Progenitor cell of endocrine pancreas (in vitro differentiated cells): Measurements from ENCODE around the gene MRPL12. TPM values are rescaled to one million over a fixed set of nuclear protein-coding genes. Genes with fewer than 3 reads are reported as not detected.

ENCODE experiments used
- DNase-seq: peaks from one replicate; pipeline ENCODE4 v3.0.0; 2021; ENCODE audit warnings: low spot score; ENCODE audit not compliant: unreplicated experiment
- H3K27ac Mint-ChIP-seq: 2 replicates; pipeline ENCODE4 v1.8.0; 2021; ENCODE audit warnings: mild to moderate bottlenecking, moderate library complexity, mixed read lengths
- H3K27me3 Mint-ChIP-seq: 2 replicates; pipeline ENCODE4 v1.8.0; 2021; ENCODE audit warnings: mixed read lengths
- H3K36me3 Mint-ChIP-seq: 2 replicates; pipeline ENCODE4 v1.8.0; 2022; ENCODE audit warnings: mixed read lengths; ENCODE audit not compliant: insufficient read depth
- H3K4me1 Mint-ChIP-seq: 2 replicates; pipeline ENCODE4 v1.8.0; 2021; ENCODE audit warnings: low read depth, mixed read lengths
- H3K4me3 Mint-ChIP-seq: 2 replicates; pipeline ENCODE4 v1.8.0; 2021; ENCODE audit warnings: low read depth, mild to moderate bottlenecking, moderate library complexity, mixed read lengths
- H3K9me3 Mint-ChIP-seq: 2 replicates; pipeline ENCODE4 v1.8.0; 2021; ENCODE audit warnings: low read depth, mixed read lengths
- CTCF ChIP-seq: fragments of 200-600 bp; sonication (generic); IDR thresholded peaks from one replicate; pipeline ENCODE4 v1.5.0; 2021; ENCODE audit warnings: antibody characterized with exemption, mild to moderate bottlenecking; ENCODE audit not compliant: unreplicated experiment
- total RNA-seq: library from RNA; stranded (reverse); gene quantifications from 2 replicates; pipeline ENCODE4 v1.2.1, GENCODE V29; 2021

Gene MRPL12
- total RNA-seq, 1 donor from 2014 or later = 63.6 TPM

GRCh38 chr17:81683208-81683583, 20.0 kb upstream of the MRPL12 start:
- TF ChIP-seq CTCF = no peak
- H3K27ac Mint-ChIP-seq = peak overlapping the region; percentile 88
- no peak for DNase-seq
- H3K4me1 Mint-ChIP-seq = peaks cover 13% of the 10 kb centered on the region
- no peaks in the 10 kb centered on the region for H3K9me3 Mint-ChIP-seq
- peak overlapping the region; percentile 89 for H3K4me3 Mint-ChIP-seq
- H3K27me3 Mint-ChIP-seq = no peaks in the 10 kb centered on the region
- H3K36me3 Mint-ChIP-seq = peaks cover 8% of the 10 kb centered on the region

- DNase-seq = peak; percentile 97
- Mint-ChIP-seq H3K36me3 (peaks cover 10% of the 10 kb centered on the region), H3K4me3 (peak within 1 kb of the TSS; percentile 89)
Observed at GRCh38 chr17:81683584-81684441, 19.4 kb upstream of the MRPL12 start, which contains the start of the genes ARL16 and HGS. Gene ARL16, minus strand, starts transcription at chr17:81683797. Its CDS starts 44 bp downstream, at chr17:81683753. Gene HGS, plus strand, starts transcription at chr17:81684011. Its CDS starts 56 bp downstream, at chr17:81684067.

DNA sequence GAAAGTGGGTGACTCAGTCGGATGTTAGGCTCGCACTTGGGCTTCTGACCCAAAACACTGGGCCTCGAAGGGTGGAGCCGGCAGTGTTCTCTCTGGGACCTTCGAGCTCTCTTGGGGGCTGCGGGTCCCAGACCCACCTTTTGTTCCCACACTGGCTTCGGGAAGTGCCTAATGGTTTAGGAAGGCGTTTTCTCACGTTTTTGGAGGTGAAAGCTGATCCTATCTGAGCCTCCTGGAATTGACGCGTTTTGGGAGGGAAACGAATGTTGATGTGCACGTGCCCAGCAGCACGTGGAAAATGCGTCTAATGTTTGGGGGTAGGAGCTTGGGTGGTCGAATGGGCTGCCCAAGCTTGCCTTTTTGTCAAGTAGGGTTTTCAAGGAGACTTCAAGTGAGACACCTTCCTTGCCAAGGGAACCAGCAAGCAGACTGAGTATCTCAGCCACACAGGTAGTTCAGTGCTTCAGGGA, 18.7 kb upstream of the MRPL12 start:
- peak overlapping the region; percentile 92 for H3K27ac Mint-ChIP-seq
- no peak for TF ChIP-seq CTCF
- H3K27me3 Mint-ChIP-seq = no peaks in the 10 kb centered on the region
- H3K36me3 Mint-ChIP-seq = peaks cover 10% of the 10 kb centered on the region
- H3K4me1 Mint-ChIP-seq = peaks cover 13% of the 10 kb centered on the region
- H3K4me3 Mint-ChIP-seq = peak overlapping the region; percentile 78
- DNase-seq = no peak
- H3K9me3 Mint-ChIP-seq = no peaks in the 10 kb centered on the region

More at GRCh38 chr17:81683584-81684441, 19.4 kb upstream of the MRPL12 start, which contains the start of the genes ARL16 and HGS:
- Mint-ChIP-seq H3K9me3 (no peaks in the 10 kb centered on the region), H3K4me1 (peaks cover 13% of the 10 kb centered on the region), H3K27ac (peak within 1 kb of the TSS; percentile 94), H3K27me3 (no peaks in the 10 kb centered on the region)
- no peak for TF ChIP-seq CTCF

DNA sequence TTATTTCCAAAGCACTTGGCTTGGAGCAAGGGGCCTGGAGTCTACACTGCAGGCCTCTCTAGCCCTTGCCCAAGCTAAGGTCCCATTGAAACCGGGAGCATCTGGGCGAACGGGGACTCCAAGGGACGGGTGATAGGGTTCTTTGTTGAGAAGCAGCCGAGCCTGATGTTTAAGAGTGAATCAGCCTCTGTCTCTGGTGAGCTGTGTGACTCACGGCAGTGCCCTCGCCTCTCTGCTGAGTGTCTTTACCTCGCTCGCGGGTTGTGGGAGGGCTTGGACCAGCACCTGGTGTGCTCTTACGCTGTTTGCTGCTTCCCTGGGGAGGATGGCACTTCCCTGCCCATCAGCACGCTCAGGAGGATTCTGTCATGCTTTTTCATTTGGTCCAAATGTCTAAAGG, 18.1 kb upstream of the MRPL12 start:
- Mint-ChIP-seq H3K4me3 (peak overlapping the region; percentile 78), H3K4me1 (peaks cover 13% of the 10 kb centered on the region), H3K36me3 (peaks cover 13% of the 10 kb centered on the region), H3K27me3 (no peaks in the 10 kb centered on the region), H3K27ac (peak overlapping the region; percentile 92), H3K9me3 (no peaks in the 10 kb centered on the region)
- no peak for TF ChIP-seq CTCF
- DNase-seq = no peak

DNA sequence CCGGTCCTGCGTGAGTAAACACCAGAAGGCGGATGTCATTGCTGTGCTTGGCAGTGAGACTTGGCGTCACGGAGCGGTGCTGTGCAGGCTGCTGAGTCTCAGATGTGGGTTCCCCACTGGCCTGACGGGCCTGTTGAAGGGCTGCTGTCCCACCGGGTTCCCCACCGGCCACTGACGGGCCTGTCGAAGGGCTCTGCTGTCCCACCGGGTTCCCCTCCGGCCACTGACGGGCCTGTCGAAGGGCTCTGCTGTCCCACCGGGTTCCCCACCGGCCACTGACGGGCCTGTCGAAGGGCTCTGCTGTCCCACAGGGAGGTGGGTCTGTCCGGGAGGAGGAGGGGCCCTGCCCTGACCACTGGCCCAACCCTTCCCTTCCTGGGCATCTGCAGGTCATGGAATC, 16.6 kb upstream of the MRPL12 start:
- Mint-ChIP-seq H3K4me3 (no peak overlapping the region), H3K36me3 (peaks cover 14% of the 10 kb centered on the region), H3K27me3 (no peaks in the 10 kb centered on the region), H3K9me3 (no peaks in the 10 kb centered on the region), H3K27ac (no peak overlapping the region), H3K4me1 (peaks cover 13% of the 10 kb centered on the region)
- no peak for DNase-seq
- no peak for TF ChIP-seq CTCF
